KMS-11 (cell line): ENCODE data around the gene SYNJ1.
A peak's percentile ranks its signal among the peaks of the same experiment; 100 is the strongest.
"Not testable (repeated sequence)": the region's sequence is repeated elsewhere in the genome, so short reads cannot be mapped to it uniquely, and the experiment has no call there.

Source experiments
- H2AFZ ChIP-seq: fragments of 200-600 bp; sonication (generic); 2 replicates; pipeline ENCODE4 v1.6.1; 2016; ENCODE audit warnings: antibody characterized with exemption, mixed run types, low read depth
- H3K27ac ChIP-seq: fragments of 200-600 bp; sonication (generic); 2 replicates; pipeline ENCODE4 v1.6.1; 2016; ENCODE audit warnings: mild to moderate bottlenecking, mixed run types
- H3K27me3 ChIP-seq: fragments of 200-600 bp; sonication (generic); 2 replicates; pipeline ENCODE4 v1.6.1; 2017; ENCODE audit warnings: mild to moderate bottlenecking, low read depth, mixed run types, moderate library complexity; ENCODE audit not compliant: insufficient read depth
- H3K36me3 ChIP-seq: fragments of 200-600 bp; sonication (generic); 2 replicates; pipeline ENCODE4 v1.6.1; 2017; ENCODE audit warnings: mild to moderate bottlenecking, mixed run types; ENCODE audit not compliant: insufficient read depth
- H3K4me1 ChIP-seq: fragments of 200-600 bp; sonication (generic); 2 replicates; pipeline ENCODE4 v1.6.1; 2016; ENCODE audit warnings: mild to moderate bottlenecking, low read depth, mixed run types; ENCODE audit not compliant: poor library complexity, severe bottlenecking
- H3K4me2 ChIP-seq: fragments of 200-600 bp; sonication (generic); 2 replicates; pipeline ENCODE4 v1.7.0; 2016; ENCODE audit warnings: mild to moderate bottlenecking, mixed run types
- H3K4me3 ChIP-seq: fragments of 200-600 bp; sonication (generic); IDR thresholded peaks from 2 replicates; pipeline ENCODE4 v1.6.1; 2017; ENCODE audit warnings: low read depth, low read length, mixed read lengths; ENCODE audit not compliant: insufficient read depth
- H3K79me2 ChIP-seq: fragments of 200-600 bp; sonication (generic); 2 replicates; pipeline ENCODE4 v1.6.1; 2016; ENCODE audit warnings: low read depth, mixed run types; ENCODE audit not compliant: insufficient read depth
- H3K9ac ChIP-seq: fragments of 200-600 bp; sonication (generic); 2 replicates; pipeline ENCODE4 v1.6.1; 2016; ENCODE audit warnings: mild to moderate bottlenecking, mixed run types
- H4K20me1 ChIP-seq: fragments of 200-600 bp; sonication (generic); 2 replicates; pipeline ENCODE4 v1.6.1; 2016; ENCODE audit warnings: mild to moderate bottlenecking, mixed run types; ENCODE audit not compliant: insufficient read depth
- TF ChIP-seq, protein P1 (sequence below): fragments of 200-600 bp; sonication (generic); conservative IDR thresholded peaks from 2 replicates; pipeline ENCODE4 v1.6.1; 2017; ENCODE audit warnings: low read depth, mild to moderate bottlenecking, antibody characterized with exemption, low read length, moderate library complexity, mixed read lengths

SYNJ1 gene

DNA sequence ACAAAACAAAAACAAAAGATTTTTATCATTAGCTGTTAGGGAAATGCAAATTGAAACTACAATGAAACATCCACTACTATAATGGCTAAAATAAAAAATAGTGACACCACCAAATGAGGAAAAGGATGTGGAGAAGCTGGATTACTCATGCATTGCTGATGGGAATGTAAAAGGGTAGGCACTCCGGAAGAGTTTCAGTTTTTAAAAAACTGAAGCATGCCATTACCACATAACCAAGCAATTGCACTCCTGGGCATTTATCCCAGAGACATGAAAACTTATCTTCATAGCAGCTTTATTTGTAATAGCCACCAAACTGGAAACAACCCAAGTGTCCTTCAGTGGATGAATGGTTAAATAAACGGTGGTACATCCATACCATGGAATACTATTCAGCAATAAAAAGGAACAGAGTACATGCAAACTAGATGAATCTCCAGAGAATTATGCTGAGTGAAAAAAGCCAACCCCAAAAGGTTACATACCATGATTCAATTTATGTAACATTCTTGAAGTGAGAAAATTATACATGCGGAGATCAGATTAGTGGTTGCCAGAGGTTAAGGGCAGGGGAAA lies 101.1 kb downstream of the SYNJ1 start:
- no peak overlapping the region for H3K4me2 ChIP-seq
- no peaks in the 10 kb centered on the region for H3K36me3 ChIP-seq
- no peaks in the 10 kb centered on the region for H3K27me3 ChIP-seq
- no peak overlapping the region for H2AFZ ChIP-seq
- TF ChIP-seq, protein P1, sequence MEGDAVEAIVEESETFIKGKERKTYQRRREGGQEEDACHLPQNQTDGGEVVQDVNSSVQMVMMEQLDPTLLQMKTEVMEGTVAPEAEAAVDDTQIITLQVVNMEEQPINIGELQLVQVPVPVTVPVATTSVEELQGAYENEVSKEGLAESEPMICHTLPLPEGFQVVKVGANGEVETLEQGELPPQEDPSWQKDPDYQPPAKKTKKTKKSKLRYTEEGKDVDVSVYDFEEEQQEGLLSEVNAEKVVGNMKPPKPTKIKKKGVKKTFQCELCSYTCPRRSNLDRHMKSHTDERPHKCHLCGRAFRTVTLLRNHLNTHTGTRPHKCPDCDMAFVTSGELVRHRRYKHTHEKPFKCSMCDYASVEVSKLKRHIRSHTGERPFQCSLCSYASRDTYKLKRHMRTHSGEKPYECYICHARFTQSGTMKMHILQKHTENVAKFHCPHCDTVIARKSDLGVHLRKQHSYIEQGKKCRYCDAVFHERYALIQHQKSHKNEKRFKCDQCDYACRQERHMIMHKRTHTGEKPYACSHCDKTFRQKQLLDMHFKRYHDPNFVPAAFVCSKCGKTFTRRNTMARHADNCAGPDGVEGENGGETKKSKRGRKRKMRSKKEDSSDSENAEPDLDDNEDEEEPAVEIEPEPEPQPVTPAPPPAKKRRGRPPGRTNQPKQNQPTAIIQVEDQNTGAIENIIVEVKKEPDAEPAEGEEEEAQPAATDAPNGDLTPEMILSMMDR, result no peak
- H3K4me1 ChIP-seq, result peaks cover 43% of the 10 kb centered on the region
- H3K4me3 ChIP-seq, result no peak overlapping the region
- H3K27ac ChIP-seq, result no peak overlapping the region
- H3K79me2 ChIP-seq, result no peaks in the 10 kb centered on the region
- H3K9ac ChIP-seq, result no peak overlapping the region
- H4K20me1 ChIP-seq, result no peaks in the 10 kb centered on the region

DNA sequence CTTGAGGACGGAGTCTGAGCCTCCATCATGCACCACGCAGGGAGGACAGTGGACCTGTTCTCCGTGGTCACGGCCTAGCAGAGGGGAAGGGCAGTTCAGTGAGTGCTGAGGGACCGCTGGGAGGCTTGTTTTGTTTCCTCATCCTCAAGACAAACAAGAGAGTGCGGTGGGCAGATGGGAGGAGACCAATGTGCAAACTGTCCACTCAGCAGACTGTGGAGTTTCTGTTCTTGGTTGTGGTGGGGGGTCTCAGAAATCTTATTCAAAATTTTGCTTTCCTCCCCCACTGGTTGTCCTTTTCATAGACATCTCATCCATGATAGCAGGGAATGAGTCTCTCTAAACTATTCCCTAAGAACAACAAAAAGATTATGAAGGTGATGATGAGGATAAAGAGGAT lies 109.6 kb downstream of the SYNJ1 start:
- H3K4me1 ChIP-seq, result peaks cover 39% of the 10 kb centered on the region
- not testable (repeated sequence) for H3K36me3 ChIP-seq, H4K20me1 ChIP-seq, H3K79me2 ChIP-seq, H3K9ac ChIP-seq, H3K4me3 ChIP-seq, H3K4me2 ChIP-seq, H3K27me3 ChIP-seq, H3K27ac ChIP-seq, H2AFZ ChIP-seq

DNA sequence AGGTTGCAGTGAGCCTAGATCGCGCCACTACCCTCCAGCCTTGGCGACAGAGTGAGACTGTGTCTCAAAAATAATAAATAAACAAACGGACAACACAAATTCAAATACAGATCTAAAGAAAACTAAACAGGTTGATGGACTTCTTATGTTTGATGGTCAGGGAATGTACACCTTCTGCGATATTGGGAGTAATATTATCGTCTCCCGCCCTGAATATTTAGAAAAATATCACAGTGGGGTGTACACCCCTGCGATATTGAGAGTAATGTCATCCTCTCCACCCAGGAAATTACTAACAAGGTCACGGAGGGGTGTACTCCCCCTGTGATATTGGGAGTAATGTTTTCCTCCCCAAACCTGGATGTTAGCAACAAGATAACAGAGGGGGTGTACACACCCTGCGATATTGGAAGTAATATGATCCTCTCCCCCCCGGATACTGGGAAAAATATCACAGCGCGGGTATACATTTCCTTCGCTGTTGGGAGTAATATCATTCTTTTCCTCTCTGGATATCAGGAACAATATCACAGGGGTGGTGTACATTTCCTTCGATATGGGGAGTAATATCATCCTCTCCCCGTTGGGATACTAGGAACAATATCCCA lies 114.3 kb downstream of the SYNJ1 start:
- H3K4me1 ChIP-seq, result peaks cover 17% of the 10 kb centered on the region
- peak overlapping the region; percentile 73; the same call in 1 of the 2 replicates for H3K9ac ChIP-seq
- no peaks in the 10 kb centered on the region for H3K36me3 ChIP-seq
- peak overlapping the region; percentile 77; the same call in 1 of the 2 replicates for H3K27ac ChIP-seq
- H3K4me3 ChIP-seq, result no peak overlapping the region
- no peaks in the 10 kb centered on the region for H3K27me3 ChIP-seq
- peaks cover 18% of the 10 kb centered on the region for H3K79me2 ChIP-seq
- 0 out of 2 replicates have a peak, but pooled peaks cover 4% of the 10 kb centered on the region for H4K20me1 ChIP-seq
- peak overlapping the region; percentile 83 for H3K4me2 ChIP-seq
- H2AFZ ChIP-seq, result peak overlapping the region; percentile 93
- TF ChIP-seq, protein P1, result no peak

DNA sequence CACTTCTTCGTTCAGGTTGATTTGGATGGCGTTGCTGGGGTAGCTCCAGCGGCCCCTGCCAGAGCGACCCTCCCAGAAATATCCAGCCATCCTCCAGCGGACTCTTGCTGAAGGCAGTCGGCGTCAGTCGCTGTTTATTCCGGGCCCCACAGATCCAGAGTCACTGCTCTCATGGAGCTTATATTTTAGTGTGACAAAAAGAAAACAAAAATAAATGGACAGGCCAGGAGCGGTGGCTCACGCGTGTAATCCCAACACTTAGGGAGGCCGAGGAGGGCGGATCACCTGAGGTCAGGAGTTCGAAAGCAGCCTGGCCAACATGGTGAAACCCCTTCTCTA lies 114.8 kb downstream of the SYNJ1 start:
- peak overlapping the region; percentile 77 for H3K27ac ChIP-seq
- TF ChIP-seq, protein P1, result no peak
- no peaks in the 10 kb centered on the region for H3K27me3 ChIP-seq
- H3K4me2 ChIP-seq, result peak overlapping the region; percentile 83
- peak overlapping the region; percentile 35 for H3K4me3 ChIP-seq
- peak overlapping the region; percentile 93 for H2AFZ ChIP-seq
- H3K4me1 ChIP-seq, result peaks cover 11% of the 10 kb centered on the region
- peaks cover 18% of the 10 kb centered on the region for H3K79me2 ChIP-seq
- H3K36me3 ChIP-seq, result no peaks in the 10 kb centered on the region
- 0 out of 2 replicates have a peak, but pooled peaks cover 4% of the 10 kb centered on the region for H4K20me1 ChIP-seq
- peak overlapping the region; percentile 73 for H3K9ac ChIP-seq
